Measurements from ENCODE around the gene GOLGA8K.
"Not testable (repeated sequence)": the region's sequence is repeated elsewhere in the genome, so short reads cannot be mapped to it uniquely, and the experiment has no call there.

GOLGA8K gene

GRCh38 chr15:32352748-32353147 lies 50.3 kb downstream of the GOLGA8K start:
- not testable (repeated sequence) for DNase-seq

DNA sequence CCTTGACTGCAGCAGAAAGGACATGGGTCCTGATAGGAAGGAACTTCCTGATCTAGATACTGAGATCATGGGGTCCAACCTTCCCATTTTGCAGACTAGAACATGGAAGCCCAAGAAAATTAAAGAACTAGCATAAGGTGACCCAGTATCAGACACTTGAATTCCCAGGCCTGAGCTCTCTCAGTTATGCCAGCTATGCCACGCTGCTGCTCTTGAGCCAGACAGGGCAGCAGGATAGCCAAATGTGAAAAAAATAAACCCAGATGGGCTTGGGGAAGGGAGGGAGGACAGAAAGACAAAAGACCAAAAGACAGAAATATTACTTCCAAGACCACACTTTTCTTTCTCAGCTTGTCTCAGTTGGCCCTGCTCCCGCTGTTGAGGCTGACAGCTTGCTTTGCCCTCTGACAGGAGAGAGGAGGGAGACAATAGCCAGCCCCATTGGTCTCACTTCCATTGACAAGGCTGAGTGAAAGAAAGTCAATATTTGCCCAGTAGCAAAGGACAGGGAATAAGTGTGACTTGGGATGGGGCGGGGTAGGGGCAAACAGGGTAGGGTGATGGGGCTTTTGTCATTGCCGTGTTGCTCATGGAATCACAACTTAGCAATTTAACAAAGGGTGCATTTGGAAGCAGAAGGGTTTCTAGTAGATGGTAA lies 52.4 kb downstream of the GOLGA8K start:
- not testable (repeated sequence) for DNase-seq

- not testable (repeated sequence) for DNase-seq
Observed at GRCh38 chr15:32347037-32347436, 56.1 kb downstream of the GOLGA8K start.

GRCh38 chr15:32345978-32346547 lies 57.0 kb downstream of the GOLGA8K start:
- not testable (repeated sequence) for DNase-seq

GRCh38 chr15:32343921-32344320 lies 59.2 kb downstream of the GOLGA8K start:
- DNase-seq = not testable (repeated sequence)
